ENCODE measurements around the gene TMEM115.

- TF ChIP-seq CTCF (IDR thresholded peaks at IDR 0.05): no peak
- TF ChIP-seq POLR2A (IDR thresholded peaks at IDR 0.05): peak in 1 of 4 donors; percentile 50
- TF ChIP-seq POLR2AphosphoS5 (IDR thresholded peaks at IDR 0.05): peak in 1 of 2 donors; percentile 28
Measured at GRCh38 chr3:50365080-50365841, 5.9 kb upstream of the TMEM115 start.

Data from upper lobe of left lung (tissue), 4 donors.